HFF-Myc (cell line): Measurements from ENCODE around the gene SCG2.

Experiments
- DNase-seq: peaks from one replicate; pipeline ENCODE4 v3.0.0-alpha.2; 2011; ENCODE audit warnings: low read depth; ENCODE audit errors: extremely low read depth
- H3K4me3 ChIP-seq: replicated peaks from 2 replicates; pipeline ENCODE4 v1.5.1; 2011; ENCODE audit warnings: low read depth, mild to moderate bottlenecking, control low read depth, low read length
- CTCF ChIP-seq: IDR thresholded peaks from 2 replicates; pipeline ENCODE4 v1.5.1; 2012; ENCODE audit warnings: mild to moderate bottlenecking, low read depth, low read length, control low read depth; ENCODE audit errors: missing control alignments

The SCG2 gene

GRCh38 chr2:223625652-223626051, 23.5 kb upstream of the SCG2 start:
- no peak for DNase-seq
- TF ChIP-seq CTCF = no peak
- no peak overlapping the region for H3K4me3 ChIP-seq

GRCh38 chr2:223621901-223622300, 19.7 kb upstream of the SCG2 start:
- TF ChIP-seq CTCF = no peak
- no peak for DNase-seq

GRCh38 chr2:223619486-223620129, 17.4 kb upstream of the SCG2 start:
- H3K4me3 ChIP-seq = no peak overlapping the region
- no peak for DNase-seq
- no peak for TF ChIP-seq CTCF

More at GRCh38 chr2:223621901-223622300, 19.7 kb upstream of the SCG2 start:
- H3K4me3 ChIP-seq = no peak overlapping the region

- H3K4me3 ChIP-seq = no peak overlapping the region
- DNase-seq = no peak
- no peak for TF ChIP-seq CTCF
These were observed 16.2 kb upstream of the SCG2 start for GRCh38 chr2:223618172-223619035.

- H3K4me3 ChIP-seq = no peak overlapping the region
- TF ChIP-seq CTCF = no peak
- DNase-seq = no peak
These were observed 12.4 kb upstream of the SCG2 start for GRCh38 chr2:223614534-223614933.

GRCh38 chr2:223613017-223613950, 11.1 kb upstream of the SCG2 start:
- peak overlapping the region; percentile 34 for H3K4me3 ChIP-seq
- peak; percentile 92 for DNase-seq
- no peak for TF ChIP-seq CTCF
